Measurements from ENCODE around the gene AJUBA. TPM values are rescaled to one million over a fixed set of nuclear protein-coding genes. Genes with fewer than 3 reads are reported as not detected.
A peak's percentile ranks its signal among the peaks of the same experiment; 100 is the strongest.

The AJUBA gene
- 0.34 TPM for total RNA-seq (ENCODE audit: unreplicated experiment)
- long read RNA-seq: 0 reads

GRCh38 chr14:22982477-22983245 is at the start of gene AJUBA:
Gene AJUBA (minus strand): TSS chr14:22982551. CDS start chr14:22982266, 285 bp downstream.
- Mint-ChIP-seq H3K27me3 (ENCODE audit: unreplicated experiment) (peaks cover 10% of the 10 kb centered on the region), H3K36me3 (ENCODE audit: unreplicated experiment) (no peaks in the 10 kb centered on the region), H3K9me3 (ENCODE audit: unreplicated experiment) (peaks cover 2% of the 10 kb centered on the region), H3K27ac (ENCODE audit: unreplicated experiment) (no peak within 1 kb of the TSS), H3K4me3 (ENCODE audit: unreplicated experiment) (no peak within 1 kb of the TSS), H3K4me1 (ENCODE audit: low read depth, unreplicated experiment) (peaks cover 9% of the 10 kb centered on the region)
- TF ChIP-seq, protein P1, sequence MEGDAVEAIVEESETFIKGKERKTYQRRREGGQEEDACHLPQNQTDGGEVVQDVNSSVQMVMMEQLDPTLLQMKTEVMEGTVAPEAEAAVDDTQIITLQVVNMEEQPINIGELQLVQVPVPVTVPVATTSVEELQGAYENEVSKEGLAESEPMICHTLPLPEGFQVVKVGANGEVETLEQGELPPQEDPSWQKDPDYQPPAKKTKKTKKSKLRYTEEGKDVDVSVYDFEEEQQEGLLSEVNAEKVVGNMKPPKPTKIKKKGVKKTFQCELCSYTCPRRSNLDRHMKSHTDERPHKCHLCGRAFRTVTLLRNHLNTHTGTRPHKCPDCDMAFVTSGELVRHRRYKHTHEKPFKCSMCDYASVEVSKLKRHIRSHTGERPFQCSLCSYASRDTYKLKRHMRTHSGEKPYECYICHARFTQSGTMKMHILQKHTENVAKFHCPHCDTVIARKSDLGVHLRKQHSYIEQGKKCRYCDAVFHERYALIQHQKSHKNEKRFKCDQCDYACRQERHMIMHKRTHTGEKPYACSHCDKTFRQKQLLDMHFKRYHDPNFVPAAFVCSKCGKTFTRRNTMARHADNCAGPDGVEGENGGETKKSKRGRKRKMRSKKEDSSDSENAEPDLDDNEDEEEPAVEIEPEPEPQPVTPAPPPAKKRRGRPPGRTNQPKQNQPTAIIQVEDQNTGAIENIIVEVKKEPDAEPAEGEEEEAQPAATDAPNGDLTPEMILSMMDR (IDR thresholded peaks at IDR 0.05; ENCODE audit: partially characterized antibody, unreplicated experiment): no peak
- peak; percentile 71 for DNase-seq

GRCh38 chr14:23030936-23031335 is 48.6 kb upstream of the AJUBA start:
- no peak overlapping the region for H3K27ac Mint-ChIP-seq (ENCODE audit: unreplicated experiment)
- H3K27me3 Mint-ChIP-seq (ENCODE audit: unreplicated experiment): no peaks in the 10 kb centered on the region
- peaks cover 26% of the 10 kb centered on the region for H3K4me1 Mint-ChIP-seq (ENCODE audit: low read depth, unreplicated experiment)
- TF ChIP-seq, protein P1 (IDR thresholded peaks at IDR 0.05; ENCODE audit: partially characterized antibody, unreplicated experiment): no peak
- peaks cover 7% of the 10 kb centered on the region for H3K36me3 Mint-ChIP-seq (ENCODE audit: unreplicated experiment)
- no peak overlapping the region for H3K4me3 Mint-ChIP-seq (ENCODE audit: unreplicated experiment)
- peaks cover 7% of the 10 kb centered on the region for H3K9me3 Mint-ChIP-seq (ENCODE audit: unreplicated experiment)
- DNase-seq: no peak

DNA sequence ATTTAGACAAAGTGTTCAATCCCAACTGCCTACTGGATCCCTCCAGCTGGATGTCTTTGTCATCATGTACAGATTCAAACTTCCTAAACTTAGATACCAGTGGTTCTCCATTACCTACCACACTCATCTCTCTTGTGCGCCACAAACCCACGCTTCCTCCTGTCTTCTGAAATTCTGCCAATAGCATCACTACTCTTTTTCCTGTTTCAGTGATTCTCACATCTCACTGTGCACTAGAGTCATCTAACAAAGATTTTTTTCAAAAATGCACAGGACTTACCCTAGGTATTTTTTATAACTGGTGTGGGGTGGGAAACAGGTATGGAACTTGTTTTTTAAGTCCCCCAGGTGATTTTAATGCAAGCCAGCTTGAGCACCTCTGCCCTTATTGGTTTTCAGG is 46.4 kb upstream of the AJUBA start:
- Mint-ChIP-seq H3K27ac (ENCODE audit: unreplicated experiment) (peak overlapping the region; percentile 60), H3K4me1 (ENCODE audit: low read depth, unreplicated experiment) (peaks cover 40% of the 10 kb centered on the region), H3K27me3 (ENCODE audit: unreplicated experiment) (peaks cover 7% of the 10 kb centered on the region), H3K4me3 (ENCODE audit: unreplicated experiment) (peak overlapping the region; percentile 9), H3K36me3 (ENCODE audit: unreplicated experiment) (peaks cover 7% of the 10 kb centered on the region), H3K9me3 (ENCODE audit: unreplicated experiment) (peaks cover 22% of the 10 kb centered on the region)
- no peak for DNase-seq
- TF ChIP-seq, protein P1 (IDR thresholded peaks at IDR 0.05; ENCODE audit: partially characterized antibody, unreplicated experiment): no peak

DNA sequence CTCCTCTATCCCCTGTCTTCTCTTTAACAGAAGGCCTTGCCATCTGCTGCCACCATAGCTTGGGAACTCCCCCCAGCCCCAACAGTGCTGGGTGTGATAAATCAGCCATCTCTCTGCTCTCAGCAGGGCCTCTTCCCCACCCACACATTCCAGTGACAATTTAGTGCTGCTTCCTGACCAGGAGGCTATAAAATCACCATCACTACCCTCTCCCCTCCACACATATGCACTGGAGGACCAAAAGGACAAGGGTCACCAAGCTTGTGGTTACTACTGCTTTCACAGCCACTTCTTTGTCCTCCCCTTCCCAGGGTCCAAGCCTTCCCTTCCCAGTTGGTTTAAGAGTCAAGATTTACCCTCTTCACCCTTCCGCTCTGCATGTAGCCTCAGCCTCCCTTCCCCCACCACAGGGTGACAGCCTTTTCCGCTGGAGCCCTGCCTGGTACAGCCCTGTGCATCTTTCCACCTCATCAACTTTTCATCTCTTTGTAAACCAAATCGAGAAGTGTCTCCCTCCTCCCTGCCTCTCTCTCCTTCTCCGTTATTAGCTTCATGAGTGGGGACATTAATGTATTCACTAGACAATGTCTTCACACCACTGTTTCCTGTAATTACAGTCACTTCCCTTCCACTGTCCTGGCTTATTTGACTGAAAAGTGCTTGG is 42.9 kb upstream of the AJUBA start:
- H3K9me3 Mint-ChIP-seq (ENCODE audit: unreplicated experiment): peaks cover 22% of the 10 kb centered on the region
- DNase-seq: peak; percentile 43
- no peaks in the 10 kb centered on the region for H3K36me3 Mint-ChIP-seq (ENCODE audit: unreplicated experiment)
- peaks cover 61% of the 10 kb centered on the region for H3K4me1 Mint-ChIP-seq (ENCODE audit: low read depth, unreplicated experiment)
- TF ChIP-seq, protein P1 (IDR thresholded peaks at IDR 0.05; ENCODE audit: partially characterized antibody, unreplicated experiment): no peak
- H3K27me3 Mint-ChIP-seq (ENCODE audit: unreplicated experiment): peaks cover 7% of the 10 kb centered on the region
- peak overlapping the region; percentile 84 for H3K4me3 Mint-ChIP-seq (ENCODE audit: unreplicated experiment)
- H3K27ac Mint-ChIP-seq (ENCODE audit: unreplicated experiment): peak overlapping the region; percentile 100

Data from glutamatergic neuron (in vitro differentiated cells).